Ovary (tissue), 3 donors: ENCODE results near the gene DBF4.

Experiments
- CTCF ChIP-seq, 3 donors: fragments of 450-650 bp in 2 of 3; fragments of 200-600 bp in 1 of 3; IDR thresholded peaks; one replicate each; pipeline versions ENCODE4 v1.5.1 to v1.8.0; 2016 to 2022; ENCODE audit warnings: antibody characterized with exemption in 3 of 3, mild to moderate bottlenecking in 1 of 3
- EP300 ChIP-seq: sonication (generic); formaldehyde crosslinking; IDR thresholded peaks from one replicate; pipeline ENCODE4 v1.6.1; 2017; ENCODE audit warnings: antibody characterized with exemption
- POLR2A ChIP-seq: fragments of 450-650 bp; IDR thresholded peaks from one replicate; pipeline ENCODE4 v1.6.1; 2017; ENCODE audit warnings: antibody characterized with exemption, mild to moderate bottlenecking, moderate library complexity
- donor health status: DM: no; HTN: no; CAD: no.

- TF ChIP-seq CTCF (IDR thresholded peaks at IDR 0.05) (no peak), POLR2A (no peak), EP300 (no peak)
Observed at GRCh38 chr7:87920578-87920977, 44.3 kb downstream of the DBF4 start.
